ENCODE measurements around the gene CTBP2. TPM values are rescaled to one million over a fixed set of nuclear protein-coding genes. Genes with fewer than 3 reads are reported as not detected.

The CTBP2 gene
- total RNA-seq, 2 experiments from 2014 or later, result 0.17 TPM; not detected in 1

GRCh38 chr10:125003901-125004467, 156.4 kb downstream of the CTBP2 start:
- peaks cover 5% of the 10 kb centered on the region for H3K4me1 ChIP-seq (ENCODE audit: insufficient read depth, low read length)
- no peaks in the 10 kb centered on the region for H3K36me3 ChIP-seq (ENCODE audit: insufficient read depth, low read length)
- DNase-seq (peak in 1 of 14 experiments; percentile 25), ATAC-seq (ENCODE audit: poor library complexity) (no peak)
- ChIA-PET POLR2A (no interaction called here), CTCF (no interaction called here)
- H3K27ac ChIP-seq (ENCODE audit: low read depth in 1 of 2, low read length in 2 of 2), result no peak overlapping the region
- Mint-ChIP-seq H3K27ac (no peak overlapping the region), H3K36me3 (ENCODE audit: low read depth) (no peaks in the 10 kb centered on the region), H3K9me3 (no peaks in the 10 kb centered on the region), H3K4me1 (ENCODE audit: low read depth) (no peaks in the 10 kb centered on the region), H3K4me3 (no peak overlapping the region), H3K27me3 (no peaks in the 10 kb centered on the region)
- H3K4me3 ChIP-seq (ENCODE audit: low read length), result no peak overlapping the region
- no peaks in the 10 kb centered on the region for H3K9me3 ChIP-seq (ENCODE audit: control insufficient read depth in 1 of 2, insufficient read depth in 1 of 2, low read length in 2 of 2)
- intact Hi-C loops (cut with DNase I, micrococcal nuclease), result no loop called here
- H3K27me3 ChIP-seq (ENCODE audit: control insufficient read depth in 1 of 2, insufficient read depth in 2 of 2, low read length in 2 of 2), result peaks cover 0 to 2% of the 10 kb centered on the region in 2 experiments
- no peak for TF ChIP-seq CTCF (IDR thresholded peaks at IDR 0.05)

GRCh38 chr10:125003146-125003900, 157.0 kb downstream of the CTBP2 start:
- H3K27ac Mint-ChIP-seq, result no peak overlapping the region
- no peaks in the 10 kb centered on the region for H3K9me3 ChIP-seq (ENCODE audit: control insufficient read depth in 1 of 2, insufficient read depth in 1 of 2, low read length in 2 of 2)
- TF ChIP-seq CTCF (IDR thresholded peaks at IDR 0.05), result no peak
- no peak overlapping the region for H3K4me3 Mint-ChIP-seq
- no peak overlapping the region for H3K4me3 ChIP-seq (ENCODE audit: low read length)
- CTCF ChIA-PET, result no interaction called here
- H3K4me1 ChIP-seq (ENCODE audit: insufficient read depth, low read length), result peaks cover 5% of the 10 kb centered on the region
- H3K4me1 Mint-ChIP-seq (ENCODE audit: low read depth), result no peaks in the 10 kb centered on the region
- DNase-seq, result peak in 1 of 14 experiments; percentile 29
- H3K36me3 ChIP-seq (ENCODE audit: insufficient read depth, low read length), result no peaks in the 10 kb centered on the region
- no peak overlapping the region for H3K27ac ChIP-seq (ENCODE audit: low read depth in 1 of 2, low read length in 2 of 2)
- ATAC-seq (ENCODE audit: poor library complexity), result no peak
- H3K27me3 Mint-ChIP-seq, result no peaks in the 10 kb centered on the region
- no peaks in the 10 kb centered on the region for H3K36me3 Mint-ChIP-seq (ENCODE audit: low read depth)
- intact Hi-C loops (cut with DNase I, micrococcal nuclease), result no loop called here
- H3K9me3 Mint-ChIP-seq, result no peaks in the 10 kb centered on the region
- POLR2A ChIA-PET, result no interaction called here
- peaks cover 0 to 2% of the 10 kb centered on the region in 2 experiments for H3K27me3 ChIP-seq (ENCODE audit: control insufficient read depth in 1 of 2, insufficient read depth in 2 of 2, low read length in 2 of 2)

- TF ChIP-seq CTCF (IDR thresholded peaks at IDR 0.05), result no peak
- no peaks in the 10 kb centered on the region for H3K9me3 ChIP-seq (ENCODE audit: control insufficient read depth in 1 of 2, insufficient read depth in 1 of 2, low read length in 2 of 2)
- intact Hi-C loops (cut with DNase I, micrococcal nuclease), result no loop called here
- DNase-seq (peak in 1 of 14 experiments; percentile 24), ATAC-seq (ENCODE audit: poor library complexity) (no peak)
- peaks cover 0 to 2% of the 10 kb centered on the region in 2 experiments for H3K27me3 ChIP-seq (ENCODE audit: control insufficient read depth in 1 of 2, insufficient read depth in 2 of 2, low read length in 2 of 2)
- Mint-ChIP-seq H3K4me1 (ENCODE audit: low read depth) (no peaks in the 10 kb centered on the region), H3K4me3 (no peak overlapping the region), H3K9me3 (no peaks in the 10 kb centered on the region), H3K36me3 (ENCODE audit: low read depth) (no peaks in the 10 kb centered on the region), H3K27me3 (no peaks in the 10 kb centered on the region), H3K27ac (no peak overlapping the region)
- ChIA-PET CTCF (no interaction called here), POLR2A (no interaction called here)
- H3K4me3 ChIP-seq (ENCODE audit: low read length), result no peak overlapping the region
- no peak overlapping the region for H3K27ac ChIP-seq (ENCODE audit: low read depth in 1 of 2, low read length in 2 of 2)
- peaks cover 5% of the 10 kb centered on the region for H3K4me1 ChIP-seq (ENCODE audit: insufficient read depth, low read length)
- H3K36me3 ChIP-seq (ENCODE audit: insufficient read depth, low read length), result no peaks in the 10 kb centered on the region
These were observed 157.8 kb downstream of the CTBP2 start for GRCh38 chr10:125002423-125003145.

Data from CD4-positive, alpha-beta T cell (primary cell).